Neural cell (in vitro differentiated cells): Measurements from ENCODE around the gene CASP1. TPM values are rescaled to one million over a fixed set of nuclear protein-coding genes. Genes with fewer than 3 reads are reported as not detected.

Source experiments
- H2AFZ ChIP-seq: fragments of 200-600, 300-800 bp; sonication (generic), shearing (Covaris generic); 2 replicates; pipeline ENCODE4 v1.6.0; 2014; ENCODE audit warnings: low read depth, mild to moderate bottlenecking, antibody characterized with exemption, low read length, moderate library complexity
- H3F3A ChIP-seq: fragments of 200-600 bp; shearing (Covaris generic); 2 replicates; pipeline ENCODE4 v1.6.1; 2016; ENCODE audit warnings: mild to moderate bottlenecking, moderate library complexity, mixed read lengths, antibody characterized with exemption, low read length; ENCODE audit not compliant: insufficient read depth, poor library complexity, severe bottlenecking
- H3K27ac ChIP-seq: fragments of 200-600, 300-800 bp; sonication (generic), shearing (Covaris generic); 2 replicates; pipeline ENCODE4 v1.5.1; 2014; ENCODE audit warnings: mild to moderate bottlenecking, low read length, moderate library complexity
- H3K27me3 ChIP-seq: fragments of 300-800, 200-600 bp; sonication (generic), shearing (Covaris generic); 2 replicates; pipeline ENCODE4 v1.6.0; 2014; ENCODE audit warnings: mild to moderate bottlenecking, low read depth, low read length, moderate library complexity; ENCODE audit not compliant: insufficient read depth
- H3K36me3 ChIP-seq: fragments of 300-800, 200-600 bp; sonication (generic), shearing (Covaris generic); 2 replicates; pipeline ENCODE4 v1.5.1; 2014; ENCODE audit warnings: mild to moderate bottlenecking, antibody characterized with exemption, low read length, moderate library complexity; ENCODE audit not compliant: insufficient read depth
- H3K4me2 ChIP-seq: fragments of 300-800, 200-600 bp; sonication (generic), shearing (Covaris generic); 2 replicates; pipeline ENCODE4 v1.6.0; 2014; ENCODE audit warnings: mild to moderate bottlenecking, low read length
- H3K4me3 ChIP-seq: fragments of 300-800, 200-600 bp; sonication (generic), shearing (Covaris generic); 2 replicates; pipeline ENCODE4 v1.5.1; 2014; ENCODE audit warnings: mild to moderate bottlenecking, low read length, moderate library complexity
- H3K79me2 ChIP-seq: fragments of 200-600 bp; shearing (Covaris generic); replicated peaks from 2 replicates; pipeline ENCODE4 v1.6.0; 2014; ENCODE audit warnings: mild to moderate bottlenecking, low read length, moderate library complexity; ENCODE audit not compliant: insufficient read depth
- H3K9ac ChIP-seq: fragments of 300-800, 200-600 bp; sonication (generic), shearing (Covaris generic); 2 replicates; pipeline ENCODE4 v1.6.1; 2016; ENCODE audit warnings: mild to moderate bottlenecking, low read length, mixed read lengths
- H3K9me2 ChIP-seq: fragments of 200-600 bp; shearing (Covaris generic); 2 replicates; pipeline ENCODE4 v1.6.1; 2016; ENCODE audit warnings: mild to moderate bottlenecking, low read length, mixed read lengths; ENCODE audit not compliant: insufficient read depth
- H3K9me3 ChIP-seq: fragments of 200-600, 300-800 bp; sonication (generic), shearing (Covaris generic); 2 replicates; pipeline ENCODE4 v1.6.1; 2016; ENCODE audit warnings: mild to moderate bottlenecking, mixed run types, low read length, moderate library complexity, mixed read lengths
- H4K20me1 ChIP-seq: fragments of 200-600 bp; shearing (Covaris generic); 2 replicates; pipeline ENCODE4 v1.6.1; 2016; ENCODE audit warnings: mild to moderate bottlenecking, mixed run types; ENCODE audit not compliant: insufficient read depth
- EP300 ChIP-seq: fragments of 450-650 bp; conservative IDR thresholded peaks from 2 replicates; pipeline ENCODE4 v1.6.1; 2014; ENCODE audit warnings: antibody characterized with exemption, mild to moderate bottlenecking, moderate library complexity; ENCODE audit not compliant: poor library complexity, severe bottlenecking
- EZH2 ChIP-seq: fragments of 200-600, 300-800 bp; shearing (Covaris generic), sonication (generic); IDR thresholded peaks from 2 replicates; pipeline ENCODE4 v1.6.1; 2014; ENCODE audit warnings: antibody characterized with exemption, low read length, borderline replicate concordance, mild to moderate bottlenecking; ENCODE audit not compliant: insufficient read depth, poor library complexity, severe bottlenecking
- MXI1 ChIP-seq: fragments of 450-650 bp; conservative IDR thresholded peaks from 2 replicates; pipeline ENCODE4 v1.6.1; 2014; ENCODE audit warnings: antibody characterized with exemption, mild to moderate bottlenecking; ENCODE audit not compliant: poor library complexity, severe bottlenecking
- POLR2AphosphoS5 ChIP-seq: IDR thresholded peaks from 2 replicates; pipeline ENCODE4 v1.6.1; 2012
- RAD21 ChIP-seq: fragments of 450-650 bp; conservative IDR thresholded peaks from 2 replicates; pipeline ENCODE4 v1.6.1; 2014; ENCODE audit warnings: antibody characterized with exemption, mild to moderate bottlenecking, moderate library complexity
- SMC3 ChIP-seq: fragments of 450-650 bp; conservative IDR thresholded peaks from 2 replicates; pipeline ENCODE4 v1.6.1; 2014; ENCODE audit warnings: antibody characterized with exemption, mild to moderate bottlenecking, moderate library complexity; ENCODE audit not compliant: poor library complexity
- TAF1 ChIP-seq: IDR thresholded peaks from 2 replicates; pipeline ENCODE4 v1.6.1; 2012; ENCODE audit warnings: low read depth
- polyA plus RNA-seq: library from polyadenylated mRNA; depleted of rRNA; stranded (reverse); fragments of >200 nt; gene quantifications from 2 replicates; pipeline ENCODE4 v1.2.3, GENCODE V29; 2014
- TF ChIP-seq, protein P1 (sequence below): IDR thresholded peaks from 2 replicates; pipeline ENCODE4 v1.6.1; 2012; ENCODE audit warnings: borderline replicate concordance
- TF ChIP-seq, protein P2 (sequence below): fragments of 450-650 bp; IDR thresholded peaks from 2 replicates; pipeline ENCODE4 v1.5.1; 2014; ENCODE audit warnings: antibody characterized with exemption, mild to moderate bottlenecking, moderate library complexity; ENCODE audit not compliant: poor library complexity, severe bottlenecking

CASP1 gene
- polyA plus RNA-seq, 1 donor from 2014 or later, result not detected

GRCh38 chr11:105007463-105007862, 27.5 kb downstream of the CASP1 start:
- H3K36me3 ChIP-seq, result no peaks in the 10 kb centered on the region
- no peaks in the 10 kb centered on the region for H3F3A ChIP-seq
- no peaks in the 10 kb centered on the region for H3K79me2 ChIP-seq
- H3K27me3 ChIP-seq, result no peaks in the 10 kb centered on the region
- no peak overlapping the region for H2AFZ ChIP-seq
- TF ChIP-seq EP300, result no peak
- TF ChIP-seq RAD21, result no peak
- TF ChIP-seq, protein P1, sequence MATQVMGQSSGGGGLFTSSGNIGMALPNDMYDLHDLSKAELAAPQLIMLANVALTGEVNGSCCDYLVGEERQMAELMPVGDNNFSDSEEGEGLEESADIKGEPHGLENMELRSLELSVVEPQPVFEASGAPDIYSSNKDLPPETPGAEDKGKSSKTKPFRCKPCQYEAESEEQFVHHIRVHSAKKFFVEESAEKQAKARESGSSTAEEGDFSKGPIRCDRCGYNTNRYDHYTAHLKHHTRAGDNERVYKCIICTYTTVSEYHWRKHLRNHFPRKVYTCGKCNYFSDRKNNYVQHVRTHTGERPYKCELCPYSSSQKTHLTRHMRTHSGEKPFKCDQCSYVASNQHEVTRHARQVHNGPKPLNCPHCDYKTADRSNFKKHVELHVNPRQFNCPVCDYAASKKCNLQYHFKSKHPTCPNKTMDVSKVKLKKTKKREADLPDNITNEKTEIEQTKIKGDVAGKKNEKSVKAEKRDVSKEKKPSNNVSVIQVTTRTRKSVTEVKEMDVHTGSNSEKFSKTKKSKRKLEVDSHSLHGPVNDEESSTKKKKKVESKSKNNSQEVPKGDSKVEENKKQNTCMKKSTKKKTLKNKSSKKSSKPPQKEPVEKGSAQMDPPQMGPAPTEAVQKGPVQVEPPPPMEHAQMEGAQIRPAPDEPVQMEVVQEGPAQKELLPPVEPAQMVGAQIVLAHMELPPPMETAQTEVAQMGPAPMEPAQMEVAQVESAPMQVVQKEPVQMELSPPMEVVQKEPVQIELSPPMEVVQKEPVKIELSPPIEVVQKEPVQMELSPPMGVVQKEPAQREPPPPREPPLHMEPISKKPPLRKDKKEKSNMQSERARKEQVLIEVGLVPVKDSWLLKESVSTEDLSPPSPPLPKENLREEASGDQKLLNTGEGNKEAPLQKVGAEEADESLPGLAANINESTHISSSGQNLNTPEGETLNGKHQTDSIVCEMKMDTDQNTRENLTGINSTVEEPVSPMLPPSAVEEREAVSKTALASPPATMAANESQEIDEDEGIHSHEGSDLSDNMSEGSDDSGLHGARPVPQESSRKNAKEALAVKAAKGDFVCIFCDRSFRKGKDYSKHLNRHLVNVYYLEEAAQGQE, result no peak
- no peak for TF ChIP-seq TAF1
- no peak for TF ChIP-seq POLR2AphosphoS5
- TF ChIP-seq, protein P2, sequence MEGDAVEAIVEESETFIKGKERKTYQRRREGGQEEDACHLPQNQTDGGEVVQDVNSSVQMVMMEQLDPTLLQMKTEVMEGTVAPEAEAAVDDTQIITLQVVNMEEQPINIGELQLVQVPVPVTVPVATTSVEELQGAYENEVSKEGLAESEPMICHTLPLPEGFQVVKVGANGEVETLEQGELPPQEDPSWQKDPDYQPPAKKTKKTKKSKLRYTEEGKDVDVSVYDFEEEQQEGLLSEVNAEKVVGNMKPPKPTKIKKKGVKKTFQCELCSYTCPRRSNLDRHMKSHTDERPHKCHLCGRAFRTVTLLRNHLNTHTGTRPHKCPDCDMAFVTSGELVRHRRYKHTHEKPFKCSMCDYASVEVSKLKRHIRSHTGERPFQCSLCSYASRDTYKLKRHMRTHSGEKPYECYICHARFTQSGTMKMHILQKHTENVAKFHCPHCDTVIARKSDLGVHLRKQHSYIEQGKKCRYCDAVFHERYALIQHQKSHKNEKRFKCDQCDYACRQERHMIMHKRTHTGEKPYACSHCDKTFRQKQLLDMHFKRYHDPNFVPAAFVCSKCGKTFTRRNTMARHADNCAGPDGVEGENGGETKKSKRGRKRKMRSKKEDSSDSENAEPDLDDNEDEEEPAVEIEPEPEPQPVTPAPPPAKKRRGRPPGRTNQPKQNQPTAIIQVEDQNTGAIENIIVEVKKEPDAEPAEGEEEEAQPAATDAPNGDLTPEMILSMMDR, result no peak
- no peak for TF ChIP-seq SMC3
- TF ChIP-seq MXI1, result no peak
- TF ChIP-seq EZH2, result no peak
- H4K20me1 ChIP-seq, result no peaks in the 10 kb centered on the region
- H3K9me2 ChIP-seq, result no peaks in the 10 kb centered on the region
- no peak overlapping the region for H3K4me3 ChIP-seq
- no peak overlapping the region for H3K9ac ChIP-seq
- H3K9me3 ChIP-seq, result no peaks in the 10 kb centered on the region
- no peak overlapping the region for H3K4me2 ChIP-seq
- H3K27ac ChIP-seq, result no peak overlapping the region

DNA sequence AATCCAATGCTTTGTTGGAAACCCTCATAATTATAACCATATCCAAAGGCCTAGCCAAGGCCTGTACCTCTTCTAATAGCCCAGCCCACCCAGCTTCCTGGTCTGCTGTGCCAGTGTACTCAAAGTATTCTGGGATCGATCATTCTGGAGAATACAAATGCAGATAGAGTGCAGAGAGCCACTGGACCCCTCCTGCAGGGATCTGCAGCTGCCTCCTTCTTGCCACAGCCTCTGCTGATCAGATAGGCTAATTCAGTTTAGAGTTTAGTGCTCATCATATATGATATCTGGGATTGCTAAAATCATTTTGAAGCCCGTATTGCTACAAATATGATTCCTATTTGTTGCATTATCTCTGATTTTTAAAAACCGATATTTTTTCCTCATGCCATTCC, 29.5 kb downstream of the CASP1 start:
- Histone ChIP-seq H4K20me1 (no peaks in the 10 kb centered on the region), H3K36me3 (no peaks in the 10 kb centered on the region), H2AFZ (no peak overlapping the region), H3K4me3 (no peak overlapping the region), H3K9ac (no peak overlapping the region), H3K9me3 (no peaks in the 10 kb centered on the region), H3F3A (no peaks in the 10 kb centered on the region), H3K79me2 (no peaks in the 10 kb centered on the region), H3K27me3 (no peaks in the 10 kb centered on the region), H3K4me2 (no peak overlapping the region), H3K9me2 (no peaks in the 10 kb centered on the region), H3K27ac (no peak overlapping the region)
- TF ChIP-seq, protein P2, result no peak
- TF ChIP-seq EZH2, result no peak
- TF ChIP-seq EP300, result no peak
- TF ChIP-seq POLR2AphosphoS5, result no peak
- TF ChIP-seq, protein P1, result no peak
- no peak for TF ChIP-seq RAD21
- TF ChIP-seq TAF1, result no peak
- no peak for TF ChIP-seq SMC3
- no peak for TF ChIP-seq MXI1
